Neutrophil (primary cell): Measurements from ENCODE around the gene USP10.

Source experiments
- H3K27ac ChIP-seq: fragments of 200-600 bp; sonication (generic); 2 replicates; pipeline ENCODE4 v1.5.1; 2016; ENCODE audit warnings: mild to moderate bottlenecking, moderate library complexity
- H3K27me3 ChIP-seq: fragments of 200-600 bp; sonication (generic); 2 replicates; pipeline ENCODE4 v1.6.0; 2016; ENCODE audit warnings: mild to moderate bottlenecking
- H3K36me3 ChIP-seq: fragments of 200-600 bp; sonication (generic); 2 replicates; pipeline ENCODE4 v1.5.1; 2017
- H3K4me1 ChIP-seq, 2 experiments: fragments of 200-600 bp in 1 of 2; sonication (generic) in 1 of 2; 1 replicate in 1 of 2; 2 replicates in 1 of 2; pipeline versions ENCODE4 v1.5.1 to v1.6.1; 2013 to 2016; ENCODE audit warnings: low read depth in 1 of 2, low read length in 1 of 2, mild to moderate bottlenecking in 1 of 2, moderate library complexity in 1 of 2; ENCODE audit not compliant: control insufficient read depth in 1 of 2, insufficient read depth in 1 of 2
- H3K4me3 ChIP-seq, 2 experiments: fragments of 200-600 bp in 1 of 2; sonication (generic) in 1 of 2; 1 replicate in 1 of 2; 2 replicates in 1 of 2; pipeline ENCODE4 v1.5.1; 2013 to 2016; ENCODE audit warnings: low read depth in 1 of 2, low read length in 1 of 2, mild to moderate bottlenecking in 1 of 2, moderate library complexity in 1 of 2
- H3K9me3 ChIP-seq: fragments of 200-600 bp; sonication (generic); 2 replicates; pipeline ENCODE4 v1.5.1; 2016
- TF ChIP-seq, protein P1 (sequence below): fragments of 200-600 bp; sonication (generic); IDR thresholded peaks from 2 replicates; pipeline ENCODE4 v1.5.1; 2016; ENCODE audit warnings: antibody characterized with exemption

USP10 gene

DNA sequence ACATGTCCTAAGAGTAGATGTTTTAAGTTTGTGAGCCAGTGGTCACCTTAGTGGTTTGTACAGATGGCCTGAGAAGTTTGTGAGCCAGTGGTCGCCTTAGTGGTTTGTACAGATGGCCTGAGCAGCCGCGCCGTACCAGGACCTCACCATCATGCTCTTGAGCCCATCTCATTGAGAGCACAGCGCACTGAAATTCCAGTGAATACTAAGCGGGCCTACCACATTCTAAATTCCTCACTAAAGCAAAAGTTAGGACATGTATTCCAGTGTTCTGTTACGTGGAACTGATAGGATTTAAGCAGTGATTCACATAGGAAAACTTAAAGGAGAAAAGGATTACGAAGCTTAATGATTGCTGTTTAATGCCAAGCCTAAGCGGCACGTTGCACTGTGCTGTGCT, 3.9 kb downstream of the USP10 start:
- Histone ChIP-seq H3K9me3 (no peaks in the 10 kb centered on the region), H3K4me3 (no peak overlapping the region), H3K36me3 (no peaks in the 10 kb centered on the region), H3K27ac (no peak overlapping the region), H3K27me3 (no peaks in the 10 kb centered on the region), H3K4me1 (peaks cover 28 to 32% of the 10 kb centered on the region in 2 experiments)
- TF ChIP-seq, protein P1, sequence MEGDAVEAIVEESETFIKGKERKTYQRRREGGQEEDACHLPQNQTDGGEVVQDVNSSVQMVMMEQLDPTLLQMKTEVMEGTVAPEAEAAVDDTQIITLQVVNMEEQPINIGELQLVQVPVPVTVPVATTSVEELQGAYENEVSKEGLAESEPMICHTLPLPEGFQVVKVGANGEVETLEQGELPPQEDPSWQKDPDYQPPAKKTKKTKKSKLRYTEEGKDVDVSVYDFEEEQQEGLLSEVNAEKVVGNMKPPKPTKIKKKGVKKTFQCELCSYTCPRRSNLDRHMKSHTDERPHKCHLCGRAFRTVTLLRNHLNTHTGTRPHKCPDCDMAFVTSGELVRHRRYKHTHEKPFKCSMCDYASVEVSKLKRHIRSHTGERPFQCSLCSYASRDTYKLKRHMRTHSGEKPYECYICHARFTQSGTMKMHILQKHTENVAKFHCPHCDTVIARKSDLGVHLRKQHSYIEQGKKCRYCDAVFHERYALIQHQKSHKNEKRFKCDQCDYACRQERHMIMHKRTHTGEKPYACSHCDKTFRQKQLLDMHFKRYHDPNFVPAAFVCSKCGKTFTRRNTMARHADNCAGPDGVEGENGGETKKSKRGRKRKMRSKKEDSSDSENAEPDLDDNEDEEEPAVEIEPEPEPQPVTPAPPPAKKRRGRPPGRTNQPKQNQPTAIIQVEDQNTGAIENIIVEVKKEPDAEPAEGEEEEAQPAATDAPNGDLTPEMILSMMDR, result no peak

DNA sequence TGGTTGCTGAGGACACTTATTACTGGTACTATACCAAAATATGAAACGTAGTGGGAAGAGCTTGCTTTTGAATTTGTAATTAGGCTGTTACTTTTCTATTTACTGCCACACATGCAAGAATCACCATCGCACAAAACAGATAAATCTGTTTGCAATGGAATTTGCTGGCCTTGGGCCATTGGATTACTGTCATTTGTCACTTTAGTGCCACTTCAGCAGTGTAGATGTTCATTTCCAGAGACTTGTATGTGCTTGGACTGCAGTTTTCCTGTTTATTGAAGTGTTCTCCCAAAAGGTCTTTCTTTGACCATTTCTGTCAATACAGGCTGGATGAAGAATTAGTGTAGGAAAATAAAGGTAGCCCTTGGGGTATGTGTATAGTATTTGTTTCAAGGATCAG, 4.5 kb downstream of the USP10 start:
- H3K36me3 ChIP-seq, result no peaks in the 10 kb centered on the region
- H3K9me3 ChIP-seq, result no peaks in the 10 kb centered on the region
- H3K4me3 ChIP-seq, result no peak overlapping the region
- TF ChIP-seq, protein P1, result no peak
- H3K27ac ChIP-seq, result no peak overlapping the region
- H3K27me3 ChIP-seq, result no peaks in the 10 kb centered on the region
- peaks cover 22 to 28% of the 10 kb centered on the region in 2 experiments for H3K4me1 ChIP-seq

DNA sequence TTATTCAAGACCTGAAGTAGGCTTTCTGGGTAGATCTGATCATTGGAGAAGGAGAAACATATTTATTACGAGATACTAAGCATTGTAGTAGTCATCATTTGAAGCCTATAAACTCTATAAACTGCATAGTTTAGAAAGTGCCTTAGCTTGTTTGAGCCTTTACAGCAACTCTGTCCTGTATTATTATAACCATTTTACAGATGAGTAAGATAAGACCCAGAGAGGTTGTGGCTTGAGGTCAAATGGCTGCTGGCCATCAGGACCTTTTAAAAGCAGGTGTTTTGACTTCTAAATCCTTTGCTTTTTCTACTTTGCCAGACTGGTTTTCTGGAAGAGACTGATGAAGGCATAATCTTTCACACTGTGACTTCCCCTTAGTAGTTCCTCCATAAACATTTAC, 7.1 kb downstream of the USP10 start:
- Histone ChIP-seq H3K27ac (peak overlapping the region; percentile 74), H3K9me3 (no peaks in the 10 kb centered on the region), H3K4me3 (no peak overlapping the region), H3K4me1 (peaks cover 9 to 11% of the 10 kb centered on the region in 2 experiments), H3K27me3 (no peaks in the 10 kb centered on the region), H3K36me3 (no peaks in the 10 kb centered on the region)
- TF ChIP-seq, protein P1, result no peak

DNA sequence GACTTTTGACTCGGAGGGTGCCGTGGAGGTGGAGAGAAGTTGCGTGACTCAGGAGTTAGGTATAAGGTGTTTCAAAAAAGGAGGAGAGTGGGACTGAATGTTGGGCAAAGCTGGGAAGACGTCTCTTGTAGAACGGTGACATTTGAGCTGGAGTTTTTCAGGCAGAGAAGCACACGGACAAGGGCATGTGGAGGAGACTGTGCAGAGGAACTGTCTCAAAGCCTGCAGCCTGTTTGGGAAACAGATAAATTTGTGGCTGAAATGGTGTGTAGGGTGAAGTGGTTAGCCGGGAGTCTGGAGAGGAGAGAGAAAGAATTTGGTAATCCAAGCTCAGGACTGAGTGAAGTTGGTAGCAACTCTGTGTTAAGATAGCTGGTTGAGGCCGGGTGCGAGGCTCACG, 9.8 kb downstream of the USP10 start:
- Histone ChIP-seq H3K27ac (no peak overlapping the region), H3K9me3 (no peaks in the 10 kb centered on the region), H3K36me3 (no peaks in the 10 kb centered on the region), H3K4me3 (no peak overlapping the region), H3K4me1 (peaks cover 20 to 21% of the 10 kb centered on the region in 2 experiments), H3K27me3 (no peaks in the 10 kb centered on the region)
- TF ChIP-seq, protein P1, result no peak

DNA sequence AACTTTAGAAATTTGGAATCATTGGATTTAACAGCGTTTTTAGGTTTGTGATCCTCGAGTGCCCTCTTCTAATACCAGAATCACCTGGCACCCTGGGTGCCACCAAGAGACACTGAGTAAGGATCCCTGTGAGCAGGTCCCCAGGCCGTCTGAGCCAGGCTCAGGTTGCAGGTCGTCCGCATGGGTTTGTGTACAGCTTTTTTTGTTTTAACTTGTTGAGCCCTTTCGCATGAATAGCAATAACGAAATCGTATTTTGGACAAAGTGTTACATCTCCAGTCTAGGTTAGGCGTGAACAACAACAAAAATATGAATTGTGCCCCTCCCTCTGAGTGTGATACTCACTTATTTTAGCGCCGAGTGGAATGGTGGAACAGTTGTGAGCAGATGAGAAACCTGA, 10.9 kb downstream of the USP10 start:
- Histone ChIP-seq H3K9me3 (no peaks in the 10 kb centered on the region), H3K4me1 (peaks cover 20 to 21% of the 10 kb centered on the region in 2 experiments), H3K27ac (no peak overlapping the region), H3K4me3 (no peak overlapping the region), H3K36me3 (no peaks in the 10 kb centered on the region), H3K27me3 (no peaks in the 10 kb centered on the region)
- TF ChIP-seq, protein P1, result no peak

DNA sequence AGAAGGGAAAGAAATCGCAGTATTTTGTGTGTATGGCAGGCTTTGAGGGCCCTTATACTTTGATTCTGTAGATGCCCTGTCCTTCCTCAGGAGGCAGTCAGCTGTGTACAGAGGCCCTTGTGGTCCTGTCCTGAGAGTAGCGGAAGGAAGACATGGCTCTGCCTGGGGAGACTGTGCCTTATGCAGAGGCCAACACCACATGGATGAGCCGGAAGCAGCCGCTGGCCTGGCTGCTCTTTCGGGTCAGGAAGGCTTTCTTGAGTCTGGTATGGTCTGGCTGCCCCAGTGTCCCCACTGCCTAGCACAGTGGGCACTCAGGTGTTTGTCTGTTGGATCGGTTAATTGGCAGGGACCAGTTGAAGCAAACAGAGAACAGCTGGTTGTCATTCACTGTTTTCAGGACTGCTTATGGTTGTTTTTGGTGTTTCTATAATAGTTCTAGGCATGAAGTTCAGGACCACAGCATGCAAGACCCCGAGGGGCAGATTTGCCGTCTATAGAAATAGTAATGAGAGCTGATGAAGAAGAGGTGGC, 12.4 kb downstream of the USP10 start:
- Histone ChIP-seq H3K27ac (no peak overlapping the region), H3K4me1 (peaks cover 22 to 26% of the 10 kb centered on the region in 2 experiments)

More for the DNA sequence above, 12.4 kb downstream of the USP10 start:
- TF ChIP-seq, protein P1, result no peak
- Histone ChIP-seq H3K27me3 (no peaks in the 10 kb centered on the region), H3K4me3 (no peak overlapping the region), H3K36me3 (no peaks in the 10 kb centered on the region), H3K9me3 (no peaks in the 10 kb centered on the region)
